ENCODE measurements around the gene BDH1. TPM values are rescaled to one million over a fixed set of nuclear protein-coding genes. Genes with fewer than 3 reads are reported as not detected.

BDH1 gene
- total RNA-seq, 4 donors from 2014 or later = 44.4 to 60.6 (median 52.2) TPM

- intact Hi-C loops (cut with DNase I) = no loop called here
- DNase-seq = no peak
- peaks cover 0 to 26% (median 11%) of the 10 kb centered on the region in 3 donors for H3K4me1 ChIP-seq
- H3K4me3 ChIP-seq = no peak overlapping the region
- WGBS, 2 donors = 81 to 88% methylated on average over 9 of the region's 9 CpGs
- H3K9me3 ChIP-seq = no peaks in the 10 kb centered on the region
- peak overlapping the region in 1 of 4 donors; percentile 17 for H3K27ac ChIP-seq
- H3K27me3 ChIP-seq = peaks cover 0 to 4% (median 0%) of the 10 kb centered on the region in 4 donors
- TF ChIP-seq CTCF (IDR thresholded peaks at IDR 0.05) (no peak), POLR2A (IDR thresholded peaks at IDR 0.05) (no peak)
- H3K36me3 ChIP-seq = no peaks in the 10 kb centered on the region
Measured at GRCh38 chr3:197464794-197465193, 91.0 kb downstream of the BDH1 start.

GRCh38 chr3:197463279-197463678 lies 92.5 kb downstream of the BDH1 start:
- DNase-seq = no peak
- Histone ChIP-seq H3K9me3 (no peaks in the 10 kb centered on the region), H3K27me3 (peaks cover 0 to 2% (median 0%) of the 10 kb centered on the region in 4 donors), H3K27ac (no peak overlapping the region), H3K36me3 (no peaks in the 10 kb centered on the region), H3K4me3 (no peak overlapping the region), H3K4me1 (peaks cover 0 to 29% (median 11%) of the 10 kb centered on the region in 3 donors)
- TF ChIP-seq CTCF (IDR thresholded peaks at IDR 0.05) (no peak), POLR2A (IDR thresholded peaks at IDR 0.05) (no peak)
- 56 to 58% methylated on average over 3 of the region's 3 CpGs for WGBS, 2 donors
- intact Hi-C loops (cut with DNase I) = no loop called here

GRCh38 chr3:197462808-197463207 lies 93.0 kb downstream of the BDH1 start:
- Histone ChIP-seq H3K27me3 (no peaks in the 10 kb centered on the region), H3K27ac (no peak overlapping the region), H3K36me3 (no peaks in the 10 kb centered on the region), H3K9me3 (no peaks in the 10 kb centered on the region), H3K4me3 (no peak overlapping the region), H3K4me1 (peaks cover 0 to 33% (median 11%) of the 10 kb centered on the region in 3 donors)
- no peak for DNase-seq
- 70 to 72% methylated on average over 7 of the region's 7 CpGs for WGBS, 2 donors
- intact Hi-C loops (cut with DNase I) = no loop called here
- TF ChIP-seq CTCF (IDR thresholded peaks at IDR 0.05) (no peak), POLR2A (IDR thresholded peaks at IDR 0.05) (no peak)

- TF ChIP-seq CTCF (IDR thresholded peaks at IDR 0.05) (no peak), POLR2A (IDR thresholded peaks at IDR 0.05) (no peak)
- no peaks in the 10 kb centered on the region for H3K27me3 ChIP-seq
- no peak for DNase-seq
- no peaks in the 10 kb centered on the region for H3K9me3 ChIP-seq
- H3K4me1 ChIP-seq = peaks cover 13 to 35% (median 14%) of the 10 kb centered on the region in 3 donors
- WGBS, 2 donors = 75 to 82% methylated on average over 6 of the region's 6 CpGs
- no peaks in the 10 kb centered on the region for H3K36me3 ChIP-seq
- intact Hi-C loops (cut with DNase I) = no loop called here
- no peak overlapping the region for H3K27ac ChIP-seq
- H3K4me3 ChIP-seq = no peak overlapping the region
Measured at GRCh38 chr3:197460639-197461038, 95.1 kb downstream of the BDH1 start.

GRCh38 chr3:197460002-197460401 lies 95.8 kb downstream of the BDH1 start:
- Histone ChIP-seq H3K36me3 (no peaks in the 10 kb centered on the region), H3K4me3 (no peak overlapping the region)
- 55 to 62% methylated on average over 13 of the region's 13 CpGs for WGBS, 2 donors

More at GRCh38 chr3:197460002-197460401, 95.8 kb downstream of the BDH1 start:
- H3K9me3 ChIP-seq = no peaks in the 10 kb centered on the region
- H3K27me3 ChIP-seq = no peaks in the 10 kb centered on the region
- peaks cover 13 to 36% (median 14%) of the 10 kb centered on the region in 3 donors for H3K4me1 ChIP-seq
- no peak overlapping the region for H3K27ac ChIP-seq
- DNase-seq = no peak
- no peak for TF ChIP-seq CTCF (IDR thresholded peaks at IDR 0.05)
- no peak for TF ChIP-seq POLR2A (IDR thresholded peaks at IDR 0.05)
- intact Hi-C loops (cut with DNase I) = no loop called here

Small RNAs within 50 kb of the gene (small RNA-seq; reads per million reads assigned to genes)
- gene AC132008.1 = 0 reads per million in 4 donors

Other genes with a start within 250 kb of the BDH1 start
- gene RUBCN, start 180.9 kb upstream of the BDH1 start, total RNA-seq = 10 to 100 TPM; 26.9 to 44.3 (median 35.0) TPM
- 10 to 100 TPM; 46.4 to 62.0 (median 52.6) TPM for gene FYTTD1, start 193.9 kb upstream of the BDH1 start, total RNA-seq
- gene LRCH3, start 235.3 kb upstream of the BDH1 start, total RNA-seq = 100 to 1,000 TPM in 1 of 4 donors, 10 to 100 TPM in 3; 15.0 to 197 (median 23.2) TPM

Measured in esophagus squamous epithelium (tissue), 5 donors.